Measurements from ENCODE around the gene FAM187B.

Gene FAM187B

GRCh38 chr19:35178701-35179100, 49.8 kb downstream of the FAM187B start:
- no peak for DNase-seq (ENCODE audit: low read depth in 2 of 2)

DNA sequence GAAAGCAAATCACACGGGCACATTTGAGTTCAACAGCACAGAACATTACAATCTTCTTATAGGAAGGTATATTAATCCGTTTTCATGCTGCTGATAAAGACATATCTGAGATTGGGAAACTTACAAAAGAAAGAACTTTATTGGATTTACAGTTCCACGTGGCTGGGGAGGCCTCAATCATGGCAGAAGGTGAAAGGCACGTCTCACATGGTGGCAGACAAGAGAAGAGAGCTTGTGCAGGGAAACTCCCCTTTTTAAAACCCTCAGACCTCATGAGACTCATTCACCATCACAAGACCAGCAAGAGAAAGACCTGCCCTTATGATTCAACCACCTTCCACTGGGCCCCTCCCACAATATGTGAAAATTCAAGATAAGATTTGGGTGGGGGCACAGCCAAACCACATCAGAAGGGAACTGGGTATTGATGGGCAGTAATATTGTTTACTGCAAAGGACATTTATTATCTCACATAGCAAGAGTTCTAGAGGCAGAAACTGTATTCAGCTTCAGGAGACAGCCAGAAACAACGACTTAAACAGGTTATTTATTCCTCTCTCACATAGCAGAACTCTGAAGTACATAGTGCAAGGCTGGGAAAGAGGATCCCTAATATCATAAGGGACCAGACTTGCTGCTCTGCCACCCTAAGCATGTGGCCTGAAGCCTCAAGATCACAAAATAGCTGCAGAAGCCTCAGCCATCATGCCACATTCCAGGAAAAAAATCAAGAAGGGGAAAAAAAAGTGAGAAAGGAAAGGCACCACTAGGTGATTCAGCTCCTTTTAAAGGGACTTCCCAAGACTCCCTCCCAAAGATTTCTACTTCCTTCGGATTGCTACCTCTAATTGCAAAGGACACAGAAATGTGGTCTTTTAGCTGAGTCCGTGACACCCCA, 50.9 kb downstream of the FAM187B start:
- no peak for DNase-seq (ENCODE audit: low read depth in 2 of 2)

GRCh38 chr19:35176181-35176570, 52.4 kb downstream of the FAM187B start:
- DNase-seq (ENCODE audit: low read depth in 2 of 2), result no peak
